ENCODE measurements around the gene FXR1.
A peak's percentile ranks its signal among the peaks of the same experiment; 100 is the strongest.
"Not testable (repeated sequence)": the region's sequence is repeated elsewhere in the genome, so short reads cannot be mapped to it uniquely, and the experiment has no call there.

FXR1 gene

DNA sequence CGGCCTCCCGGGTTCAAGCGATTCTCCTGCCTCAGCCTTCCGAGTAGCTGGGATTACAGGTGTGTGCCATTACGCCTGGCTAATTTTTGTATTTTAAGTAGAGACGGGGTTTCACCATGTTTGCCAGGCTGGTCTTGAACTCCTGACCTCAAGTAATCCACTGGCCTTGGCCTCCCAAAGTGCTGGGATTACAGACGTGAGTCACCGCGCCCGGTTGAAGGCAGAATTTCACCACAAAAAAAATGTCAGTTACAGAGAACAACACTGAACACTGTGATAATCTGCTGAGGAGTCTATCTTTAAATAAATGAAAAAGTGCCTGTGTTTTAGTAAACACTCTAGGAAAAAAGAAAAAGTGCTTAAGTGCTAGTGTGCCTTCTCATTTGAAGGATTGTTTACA is 73.9 kb downstream of the FXR1 start:
- H2BK12ac ChIP-seq (ENCODE audit: low read length); H4K91ac ChIP-seq (ENCODE audit: low read depth, low read length, poor library complexity); H2AFZ ChIP-seq (ENCODE audit: low read length); H3K27me3 ChIP-seq (ENCODE audit: control insufficient read depth in 3 of 3, insufficient read depth in 3 of 3, low read depth in 1 of 3, low read length in 3 of 3); H3K9me3 ChIP-seq (replicated peaks in 1 of 2; ENCODE audit: control insufficient read depth in 2 of 2, insufficient read depth in 1 of 2, low read depth in 1 of 2, low read length in 2 of 2); H4K8ac ChIP-seq (ENCODE audit: low read depth, low read length); H3K23ac ChIP-seq (ENCODE audit: low read depth, low read length, poor library complexity); H3K4me2 ChIP-seq (ENCODE audit: insufficient read depth, low read length, poor library complexity, severe bottlenecking); H3K14ac ChIP-seq (ENCODE audit: low read length); H3K27ac ChIP-seq (replicated peaks; ENCODE audit: low read length); H3K79me1 ChIP-seq (ENCODE audit: low read depth, low read length); H2BK5ac ChIP-seq (ENCODE audit: low read length); H2AK5ac ChIP-seq (ENCODE audit: low read depth, low read length); H3K4ac ChIP-seq (ENCODE audit: low read length); H2BK120ac ChIP-seq (ENCODE audit: low read depth, low read length); H3K4me3 ChIP-seq (ENCODE audit: low read length in 2 of 2); DNase-seq (ENCODE audit: low spot score); H2BK15ac ChIP-seq (ENCODE audit: low read length); H3K18ac ChIP-seq (ENCODE audit: low read length); H3K4me1 ChIP-seq (ENCODE audit: control insufficient read depth in 2 of 2, insufficient read depth in 1 of 2, low read depth in 1 of 2, low read length in 2 of 2); H3K9ac ChIP-seq (ENCODE audit: low read depth, low read length, poor library complexity): not testable (repeated sequence)
- H3K36me3 ChIP-seq (replicated peaks in 1 of 2; ENCODE audit: control insufficient read depth in 2 of 2, insufficient read depth in 2 of 2, low read length in 2 of 2): peaks cover 7 to 62% of the 10 kb centered on the region in 2 donors
- no CpG with 5 or more reads among the region's 10 CpGs for WGBS, 2 donors (ENCODE audit: extremely low coverage in 2 of 2, insufficient read length in 2 of 2, insufficient replicate concordance in 1 of 2)

GRCh38 chr3:180987344-180987743 is 74.9 kb downstream of the FXR1 start:
- Histone ChIP-seq H3K27ac (replicated peaks; ENCODE audit: low read length) (no peak overlapping the region), H2BK15ac (ENCODE audit: low read length) (no peak overlapping the region), H3K36me3 (replicated peaks in 1 of 2; ENCODE audit: control insufficient read depth in 2 of 2, insufficient read depth in 2 of 2, low read length in 2 of 2) (peaks cover 7 to 54% of the 10 kb centered on the region in 2 donors), H3K23ac (ENCODE audit: low read depth, low read length, poor library complexity) (no peak overlapping the region), H2BK5ac (ENCODE audit: low read length) (no peak overlapping the region), H2AK5ac (ENCODE audit: low read depth, low read length) (no peak overlapping the region), H2BK12ac (ENCODE audit: low read length) (no peak overlapping the region), H2AFZ (ENCODE audit: low read length) (no peak overlapping the region), H3K4ac (ENCODE audit: low read length) (no peak overlapping the region), H3K79me1 (ENCODE audit: low read depth, low read length) (no peaks in the 10 kb centered on the region), H4K8ac (ENCODE audit: low read depth, low read length) (no peak overlapping the region), H3K4me1 (ENCODE audit: control insufficient read depth in 2 of 2, insufficient read depth in 1 of 2, low read depth in 1 of 2, low read length in 2 of 2) (peaks cover 0 to 2% of the 10 kb centered on the region in 2 donors), H3K18ac (ENCODE audit: low read length) (no peak overlapping the region), H4K91ac (ENCODE audit: low read depth, low read length, poor library complexity) (no peak overlapping the region), H3K14ac (ENCODE audit: low read length) (no peak overlapping the region), H3K27me3 (ENCODE audit: control insufficient read depth in 3 of 3, insufficient read depth in 3 of 3, low read depth in 1 of 3, low read length in 3 of 3) (no peaks in the 10 kb centered on the region), H3K4me2 (ENCODE audit: insufficient read depth, low read length, poor library complexity, severe bottlenecking) (no peak overlapping the region), H3K9ac (ENCODE audit: low read depth, low read length, poor library complexity) (no peak overlapping the region), H3K4me3 (ENCODE audit: low read length in 2 of 2) (no peak overlapping the region), H3K9me3 (replicated peaks in 1 of 2; ENCODE audit: control insufficient read depth in 2 of 2, insufficient read depth in 1 of 2, low read depth in 1 of 2, low read length in 2 of 2) (no peaks in the 10 kb centered on the region), H2BK120ac (ENCODE audit: low read depth, low read length) (no peak overlapping the region)
- no CpG with 5 or more reads among the region's 2 CpGs for WGBS, 2 donors (ENCODE audit: extremely low coverage in 2 of 2, insufficient read length in 2 of 2, insufficient replicate concordance in 1 of 2)
- DNase-seq (ENCODE audit: low spot score): no peak

- H2AFZ ChIP-seq (ENCODE audit: low read length): peak within 1 kb of the TSS; percentile 94
- H3K4me3 ChIP-seq (ENCODE audit: low read length in 2 of 2): peak within 1 kb of the TSS; percentile 69 to 96
- H2BK5ac ChIP-seq (ENCODE audit: low read length): peak within 1 kb of the TSS; percentile 83
- H2AK5ac ChIP-seq (ENCODE audit: low read depth, low read length): no peak within 1 kb of the TSS
- peaks cover 0 to 2% of the 10 kb centered on the region in 2 donors for H3K4me1 ChIP-seq (ENCODE audit: control insufficient read depth in 2 of 2, insufficient read depth in 1 of 2, low read depth in 1 of 2, low read length in 2 of 2)
- peak within 1 kb of the TSS; percentile 66 for H3K27ac ChIP-seq (replicated peaks; ENCODE audit: low read length)
- no peaks in the 10 kb centered on the region for H3K9me3 ChIP-seq (replicated peaks in 1 of 2; ENCODE audit: control insufficient read depth in 2 of 2, insufficient read depth in 1 of 2, low read depth in 1 of 2, low read length in 2 of 2)
- no peak within 1 kb of the TSS for H2BK15ac ChIP-seq (ENCODE audit: low read length)
- no peak within 1 kb of the TSS for H4K91ac ChIP-seq (ENCODE audit: low read depth, low read length, poor library complexity)
- H3K18ac ChIP-seq (ENCODE audit: low read length): peak within 1 kb of the TSS; percentile 76
- H3K36me3 ChIP-seq (replicated peaks in 1 of 2; ENCODE audit: control insufficient read depth in 2 of 2, insufficient read depth in 2 of 2, low read length in 2 of 2): peaks cover 5 to 34% of the 10 kb centered on the region in 2 donors
- H4K8ac ChIP-seq (ENCODE audit: low read depth, low read length): no peak within 1 kb of the TSS
- no CpG with 5 or more reads among the region's 43 CpGs for WGBS, 2 donors (ENCODE audit: extremely low coverage in 2 of 2, insufficient read length in 2 of 2, insufficient replicate concordance in 1 of 2)
- peak within 1 kb of the TSS; percentile 72 for H3K4me2 ChIP-seq (ENCODE audit: insufficient read depth, low read length, poor library complexity, severe bottlenecking)
- H3K14ac ChIP-seq (ENCODE audit: low read length): no peak within 1 kb of the TSS
- H3K27me3 ChIP-seq (ENCODE audit: control insufficient read depth in 3 of 3, insufficient read depth in 3 of 3, low read depth in 1 of 3, low read length in 3 of 3): no peaks in the 10 kb centered on the region
- H2BK120ac ChIP-seq (ENCODE audit: low read depth, low read length): no peak within 1 kb of the TSS
- peak within 1 kb of the TSS; percentile 87 for H3K9ac ChIP-seq (ENCODE audit: low read depth, low read length, poor library complexity)
- H2BK12ac ChIP-seq (ENCODE audit: low read length): no peak within 1 kb of the TSS
- H3K4ac ChIP-seq (ENCODE audit: low read length): no peak within 1 kb of the TSS
- no peaks in the 10 kb centered on the region for H3K79me1 ChIP-seq (ENCODE audit: low read depth, low read length)
- DNase-seq (ENCODE audit: low spot score): peak; percentile 94
- H3K23ac ChIP-seq (ENCODE audit: low read depth, low read length, poor library complexity): peak within 1 kb of the TSS; percentile 40
These were observed 77.1 kb downstream of the FXR1 start, which contains the start of gene DNAJC19 for GRCh38 chr3:180989291-180990163. Gene DNAJC19 (minus strand): TSS chr3:180989736. CDS start chr3:180989602, 134 bp downstream.

GRCh38 chr3:180990505-180990904 is 78.0 kb downstream of the FXR1 start:
- Histone ChIP-seq H3K18ac (ENCODE audit: low read length) (no peak overlapping the region), H2BK120ac (ENCODE audit: low read depth, low read length) (no peak overlapping the region), H2BK15ac (ENCODE audit: low read length) (no peak overlapping the region), H4K91ac (ENCODE audit: low read depth, low read length, poor library complexity) (no peak overlapping the region), H3K14ac (ENCODE audit: low read length) (no peak overlapping the region), H3K4ac (ENCODE audit: low read length) (no peak overlapping the region), H3K79me1 (ENCODE audit: low read depth, low read length) (no peaks in the 10 kb centered on the region), H3K9me3 (replicated peaks in 1 of 2; ENCODE audit: control insufficient read depth in 2 of 2, insufficient read depth in 1 of 2, low read depth in 1 of 2, low read length in 2 of 2) (no peaks in the 10 kb centered on the region), H3K36me3 (replicated peaks in 1 of 2; ENCODE audit: control insufficient read depth in 2 of 2, insufficient read depth in 2 of 2, low read length in 2 of 2) (peaks cover 3 to 24% of the 10 kb centered on the region in 2 donors), H3K27me3 (ENCODE audit: control insufficient read depth in 3 of 3, insufficient read depth in 3 of 3, low read depth in 1 of 3, low read length in 3 of 3) (peaks cover 0 to 3% (median 0%) of the 10 kb centered on the region in 3 experiments), H4K8ac (ENCODE audit: low read depth, low read length) (no peak overlapping the region), H3K23ac (ENCODE audit: low read depth, low read length, poor library complexity) (no peak overlapping the region), H2BK12ac (ENCODE audit: low read length) (no peak overlapping the region), H2AFZ (ENCODE audit: low read length) (peak overlapping the region; percentile 94), H3K4me1 (ENCODE audit: control insufficient read depth in 2 of 2, insufficient read depth in 1 of 2, low read depth in 1 of 2, low read length in 2 of 2) (peaks cover 0 to 2% of the 10 kb centered on the region in 2 donors), H3K9ac (ENCODE audit: low read depth, low read length, poor library complexity) (no peak overlapping the region), H2AK5ac (ENCODE audit: low read depth, low read length) (no peak overlapping the region), H3K27ac (replicated peaks; ENCODE audit: low read length) (no peak overlapping the region), H3K4me3 (ENCODE audit: low read length in 2 of 2) (peak overlapping the region in 1 of 2 donors; percentile 69), H3K4me2 (ENCODE audit: insufficient read depth, low read length, poor library complexity, severe bottlenecking) (no peak overlapping the region), H2BK5ac (ENCODE audit: low read length) (no peak overlapping the region)
- no CpG with 5 or more reads among the region's 2 CpGs for WGBS, 2 donors (ENCODE audit: extremely low coverage in 2 of 2, insufficient read length in 2 of 2, insufficient replicate concordance in 1 of 2)
- no peak for DNase-seq (ENCODE audit: low spot score)

Measured in neuronal stem cell (in vitro differentiated cells).